GM12878 (cell line): ENCODE results near the gene ETS1. TPM values are rescaled to one million over a fixed set of nuclear protein-coding genes. Genes with fewer than 3 reads are reported as not detected.

ENCODE experiments used
- BRCA1 ChIP-seq: IDR thresholded peaks from 2 replicates; pipeline ENCODE4 v1.6.1; 2011; ENCODE audit warnings: low read depth, low read length, improper control_type of control experiment
- CEBPB ChIP-seq, 2 experiments: fragments of 150-350 bp in 1 of 2; IDR thresholded peaks; 2 replicates each; pipeline ENCODE4 v1.6.1; 2012 to 2014; ENCODE audit warnings: low read depth in 2 of 2, low read length in 2 of 2, borderline replicate concordance in 1 of 2, inconsistent platforms in 1 of 2
- CREM ChIP-seq: IDR thresholded peaks from 2 replicates; pipeline ENCODE4 v1.6.1; 2014; ENCODE audit warnings: antibody characterized with exemption, low read depth
- DPF2 ChIP-seq: fragments of 450-650 bp; IDR thresholded peaks from 2 replicates; pipeline ENCODE4 v1.6.1; 2017; ENCODE audit warnings: mild to moderate bottlenecking
- FOXM1 ChIP-seq: IDR thresholded peaks from 2 replicates; pipeline ENCODE4 v1.6.1; 2012; ENCODE audit warnings: low read depth, mild to moderate bottlenecking, inconsistent platforms, low read length, moderate library complexity
- HSF1 ChIP-seq: fragments of 150-350 bp; IDR thresholded peaks from 2 replicates; pipeline ENCODE4 v1.6.1; 2014; ENCODE audit warnings: mild to moderate bottlenecking, low read depth, low read length
- IKZF2 ChIP-seq, 2 experiments: fragments of 450-650 bp; IDR thresholded peaks; 2 replicates each; pipeline ENCODE4 v1.6.1; 2017; ENCODE audit warnings: mild to moderate bottlenecking in 2 of 2, moderate library complexity in 2 of 2
- JUND ChIP-seq: IDR thresholded peaks from 2 replicates; pipeline ENCODE4 v1.6.1; 2012; ENCODE audit warnings: low read depth, mild to moderate bottlenecking, low read length, improper control_type of control experiment, moderate library complexity
- KAT2A ChIP-seq: conservative IDR thresholded peaks from 2 replicates; pipeline ENCODE4 v1.6.1; 2011; ENCODE audit warnings: low read depth, low read length; ENCODE audit not compliant: control insufficient read depth
- MXI1 ChIP-seq: fragments of 150-350 bp; IDR thresholded peaks from 2 replicates; pipeline ENCODE4 v1.6.1; 2011; ENCODE audit warnings: low read depth, mild to moderate bottlenecking, inconsistent platforms, low read length, improper control_type of control experiment
- NFIC ChIP-seq: IDR thresholded peaks from 2 replicates; pipeline ENCODE4 v1.6.1; 2012; ENCODE audit warnings: low read depth, mild to moderate bottlenecking, inconsistent platforms, low read length, moderate library complexity
- RAD21 ChIP-seq: IDR thresholded peaks from 2 replicates; pipeline ENCODE4 v1.6.1; 2011; ENCODE audit warnings: mild to moderate bottlenecking, low read depth, low read length, moderate library complexity; ENCODE audit not compliant: insufficient read depth
- RELB ChIP-seq: fragments of 450-650 bp; IDR thresholded peaks from 2 replicates; pipeline ENCODE4 v1.6.1; 2017; ENCODE audit warnings: low read depth, mild to moderate bottlenecking, moderate library complexity
- RUNX3 ChIP-seq: IDR thresholded peaks from 2 replicates; pipeline ENCODE4 v1.6.1; 2012; ENCODE audit warnings: low read length, inconsistent platforms
- polyA plus RNA-seq, 11 experiments: library from polyadenylated mRNA; depleted of rRNA in 4 of 11; unstranded in 6 of 11; stranded (reverse) in 5 of 11; fragments of >200 nt; fragmentation: Nextera tagmentation in 4 of 11; fragmentation: Illumina TruSeq in 1 of 11; extraction: Ambion mirVana in 4 of 11; extraction: Trizol in 1 of 11; gene quantifications; 1 replicate in 1 of 11; 2 replicates in 10 of 11; pipeline versions ENCODE4 v1.2.1 to v1.2.3, GENCODE V29; 2011 to 2016; ENCODE audit warnings: inconsistent platforms in 2 of 11, missing spikeins in 2 of 11, low read depth in 1 of 11
- total RNA-seq, 4 experiments: library from RNA; depleted of rRNA in 3 of 4; stranded (reverse); fragments of >200 nt in 3 of 4; fragmentation: Illumina TruSeq in 1 of 4; extraction: Trizol in 1 of 4; gene quantifications; 2 replicates each; pipeline versions ENCODE4 v1.2.1 to v1.2.3, GENCODE V29; 2013 to 2021
- TF ChIP-seq, protein P1 (sequence below): fragments of 450-650 bp; IDR thresholded peaks from 2 replicates; pipeline ENCODE4 v1.6.1; 2016; ENCODE audit warnings: mild to moderate bottlenecking
- TF ChIP-seq, protein P2 (sequence below): fragments of 450-650 bp; IDR thresholded peaks from 2 replicates; pipeline ENCODE4 v1.6.1; 2017; ENCODE audit warnings: mild to moderate bottlenecking, low read depth, inconsistent platforms; ENCODE audit not compliant: poor library complexity, severe bottlenecking

Gene ETS1
- total and polyA plus RNA-seq, 10 of the 15 experiments (the other 5 are each of a cell fraction or from before 2014, with no cell fraction given), result 12.5 to 112 (median 55.5) TPM

GRCh38 chr11:128483211-128483788, 104.1 kb downstream of the ETS1 start (continued):
- peak; percentile 34; the same call in 1 of the 2 replicates for TF ChIP-seq DPF2
- no peak for TF ChIP-seq BRCA1
- TF ChIP-seq MXI1, result peak; percentile 75; the same call in 1 of the 2 replicates
- peak; percentile 75; the same call in 1 of the 2 replicates for TF ChIP-seq RELB
- no peak for TF ChIP-seq JUND
- TF ChIP-seq HSF1, result no peak
- TF ChIP-seq FOXM1, result no peak; the same call in 1 of the 2 replicates
- no peak for TF ChIP-seq KAT2A
- TF ChIP-seq CEBPB (IDR thresholded peaks at IDR 0.05; ENCODE audit: borderline replicate concordance in 1 of 2, low read depth in 2 of 2, low read length in 2 of 2), result no peak
- peak in 1 of 2 experiments; percentile 61; a peak in 1 of 4 replicates for TF ChIP-seq IKZF2 (IDR thresholded peaks at IDR 0.05)
- TF ChIP-seq CREM, result no peak
- TF ChIP-seq, protein P1, sequence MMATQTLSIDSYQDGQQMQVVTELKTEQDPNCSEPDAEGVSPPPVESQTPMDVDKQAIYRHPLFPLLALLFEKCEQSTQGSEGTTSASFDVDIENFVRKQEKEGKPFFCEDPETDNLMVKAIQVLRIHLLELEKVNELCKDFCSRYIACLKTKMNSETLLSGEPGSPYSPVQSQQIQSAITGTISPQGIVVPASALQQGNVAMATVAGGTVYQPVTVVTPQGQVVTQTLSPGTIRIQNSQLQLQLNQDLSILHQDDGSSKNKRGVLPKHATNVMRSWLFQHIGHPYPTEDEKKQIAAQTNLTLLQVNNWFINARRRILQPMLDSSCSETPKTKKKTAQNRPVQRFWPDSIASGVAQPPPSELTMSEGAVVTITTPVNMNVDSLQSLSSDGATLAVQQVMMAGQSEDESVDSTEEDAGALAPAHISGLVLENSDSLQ, result no peak
- TF ChIP-seq RUNX3, result peak; percentile 48; the same call in 1 of the 2 replicates
- TF ChIP-seq RAD21, result peak; percentile 18; the same call in 1 of the 2 replicates
- TF ChIP-seq, protein P2, sequence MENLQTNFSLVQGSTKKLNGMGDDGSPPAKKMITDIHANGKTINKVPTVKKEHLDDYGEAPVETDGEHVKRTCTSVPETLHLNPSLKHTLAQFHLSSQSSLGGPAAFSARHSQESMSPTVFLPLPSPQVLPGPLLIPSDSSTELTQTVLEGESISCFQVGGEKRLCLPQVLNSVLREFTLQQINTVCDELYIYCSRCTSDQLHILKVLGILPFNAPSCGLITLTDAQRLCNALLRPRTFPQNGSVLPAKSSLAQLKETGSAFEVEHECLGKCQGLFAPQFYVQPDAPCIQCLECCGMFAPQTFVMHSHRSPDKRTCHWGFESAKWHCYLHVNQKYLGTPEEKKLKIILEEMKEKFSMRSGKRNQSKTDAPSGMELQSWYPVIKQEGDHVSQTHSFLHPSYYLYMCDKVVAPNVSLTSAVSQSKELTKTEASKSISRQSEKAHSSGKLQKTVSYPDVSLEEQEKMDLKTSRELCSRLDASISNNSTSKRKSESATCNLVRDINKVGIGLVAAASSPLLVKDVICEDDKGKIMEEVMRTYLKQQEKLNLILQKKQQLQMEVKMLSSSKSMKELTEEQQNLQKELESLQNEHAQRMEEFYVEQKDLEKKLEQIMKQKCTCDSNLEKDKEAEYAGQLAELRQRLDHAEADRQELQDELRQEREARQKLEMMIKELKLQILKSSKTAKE, result peak; percentile 22
- peak; percentile 41; the same call in 1 of the 2 replicates for TF ChIP-seq NFIC
